ENCODE measurements around the gene GBA3. TPM values are rescaled to one million over a fixed set of nuclear protein-coding genes. Genes with fewer than 3 reads are reported as not detected.
A peak's percentile ranks its signal among the peaks of the same experiment; 100 is the strongest.

GBA3 gene
- total RNA-seq, 6 experiments from 2014 or later = 15.4 to 115 (median 60.7) TPM

DNA sequence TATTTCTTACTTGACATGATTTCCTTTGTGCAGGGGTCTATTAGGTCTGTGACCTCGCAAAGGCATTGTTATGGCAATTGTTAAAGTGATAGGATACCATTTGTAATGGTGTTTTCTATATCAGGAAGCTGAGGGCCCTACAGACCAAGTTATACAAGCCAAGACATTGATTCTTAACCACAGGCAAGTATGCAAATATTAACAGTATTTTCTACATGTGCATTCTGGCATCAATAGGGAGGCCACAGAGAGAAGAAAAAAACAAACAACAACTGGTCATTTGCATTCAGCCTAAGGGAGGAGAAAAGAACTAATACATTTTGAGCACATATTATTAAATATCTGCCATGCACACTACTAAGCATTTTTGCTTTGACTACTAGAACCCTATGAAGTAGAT lies 28.5 kb downstream of the GBA3 start:
- no peaks in the 10 kb centered on the region for H3K27me3 ChIP-seq
- no peaks in the 10 kb centered on the region for H3K9me3 ChIP-seq
- H3K36me3 ChIP-seq = peaks cover 0 to 4% (median 0%) of the 10 kb centered on the region in 4 donors
- DNase-seq (no peak), ATAC-seq (no peak)
- intact Hi-C loops (cut with DNase I) = no loop called here
- H3K4me3 ChIP-seq = no peak overlapping the region
- 63% methylated on average over 1 of the region's 1 CpG for WGBS (ENCODE audit: insufficient coverage, low coverage, low lambda C conversion rate, missing lambda C conversion rate)
- H3K27ac ChIP-seq = no peak overlapping the region
- peaks cover 0 to 1% (median 0%) of the 10 kb centered on the region in 4 donors for H3K4me1 ChIP-seq
- TF ChIP-seq CTCF (IDR thresholded peaks at IDR 0.05) (no peak), POLR2A (IDR thresholded peaks at IDR 0.05) (no peak)

DNA sequence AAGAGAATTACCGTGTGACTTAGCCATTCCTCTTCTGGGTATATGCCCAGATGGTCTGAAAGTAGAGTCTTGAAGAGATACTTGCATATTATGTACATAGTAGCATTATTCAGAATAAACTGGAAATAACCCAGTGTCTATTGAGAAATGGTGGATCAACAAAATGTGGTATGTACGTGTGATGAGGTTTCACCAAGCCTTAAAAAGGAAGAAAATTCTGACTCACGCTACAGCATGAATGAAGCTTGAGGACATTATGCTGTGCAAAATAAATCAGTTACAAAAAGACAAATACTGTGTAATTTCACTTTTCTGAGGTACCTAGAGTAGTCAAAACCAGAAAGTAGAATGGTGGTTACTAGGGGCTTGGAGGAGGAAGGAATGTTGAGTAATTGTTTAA lies 37.3 kb downstream of the GBA3 start:
- intact Hi-C loops (cut with DNase I) = no loop called here
- 88% methylated on average over 3 of the region's 3 CpGs for WGBS (ENCODE audit: insufficient coverage, low coverage, low lambda C conversion rate, missing lambda C conversion rate)
- no peak for TF ChIP-seq CTCF (IDR thresholded peaks at IDR 0.05)
- TF ChIP-seq POLR2A (IDR thresholded peaks at IDR 0.05) = no peak
- Histone ChIP-seq H3K27me3 (no peaks in the 10 kb centered on the region), H3K9me3 (no peaks in the 10 kb centered on the region), H3K4me1 (no peaks in the 10 kb centered on the region), H3K36me3 (no peaks in the 10 kb centered on the region), H3K27ac (no peak overlapping the region), H3K4me3 (no peak overlapping the region)
- ATAC-seq = no peak
- no peak for DNase-seq

DNA sequence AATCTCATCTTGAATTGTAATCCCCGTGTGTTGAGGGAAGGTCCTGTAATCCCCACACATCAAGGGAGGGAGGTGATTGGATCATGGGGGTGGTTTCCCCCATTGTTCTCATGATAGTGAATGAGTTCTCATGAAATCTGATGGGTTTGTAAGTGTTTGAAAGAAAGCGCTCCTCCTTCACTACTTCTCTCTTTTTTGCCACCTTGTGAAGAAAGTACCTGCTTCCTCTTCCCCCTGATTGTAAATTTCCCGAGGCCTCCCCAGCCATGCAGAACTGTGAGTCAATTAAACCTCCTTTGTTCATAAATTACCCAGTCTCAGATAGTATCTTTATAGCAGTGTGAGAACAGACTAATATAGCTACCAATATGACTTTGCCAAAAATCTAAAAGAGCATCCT lies 41.1 kb downstream of the GBA3 start:
- no peak for TF ChIP-seq POLR2A (IDR thresholded peaks at IDR 0.05)
- TF ChIP-seq CTCF (IDR thresholded peaks at IDR 0.05) = no peak
- Histone ChIP-seq H3K27ac (no peak overlapping the region), H3K9me3 (no peaks in the 10 kb centered on the region), H3K36me3 (peaks cover 0 to 7% (median 0%) of the 10 kb centered on the region in 4 donors), H3K4me3 (no peak overlapping the region), H3K4me1 (no peaks in the 10 kb centered on the region), H3K27me3 (no peaks in the 10 kb centered on the region)
- ATAC-seq (no peak), DNase-seq (no peak)
- intact Hi-C loops (cut with DNase I) = no loop called here
- 60% methylated on average over 3 of the region's 3 CpGs for WGBS (ENCODE audit: insufficient coverage, low coverage, low lambda C conversion rate, missing lambda C conversion rate)

- TF ChIP-seq CTCF (IDR thresholded peaks at IDR 0.05) (no peak), POLR2A (IDR thresholded peaks at IDR 0.05) (no peak)
- no peaks in the 10 kb centered on the region for H3K4me1 ChIP-seq
- DNase-seq (no peak), ATAC-seq (no peak)
- H3K4me3 ChIP-seq = no peak overlapping the region
- intact Hi-C loops (cut with DNase I) = no loop called here
- WGBS (ENCODE audit: insufficient coverage, low coverage, low lambda C conversion rate, missing lambda C conversion rate) = 92% methylated on average over 2 of the region's 2 CpGs
- H3K36me3 ChIP-seq = peaks cover 0 to 18% (median 0%) of the 10 kb centered on the region in 4 donors
- no peaks in the 10 kb centered on the region for H3K9me3 ChIP-seq
- no peaks in the 10 kb centered on the region for H3K27me3 ChIP-seq
- H3K27ac ChIP-seq = no peak overlapping the region
Measured at GRCh38 chr4:22736912-22737311, 44.2 kb downstream of the GBA3 start.

DNA sequence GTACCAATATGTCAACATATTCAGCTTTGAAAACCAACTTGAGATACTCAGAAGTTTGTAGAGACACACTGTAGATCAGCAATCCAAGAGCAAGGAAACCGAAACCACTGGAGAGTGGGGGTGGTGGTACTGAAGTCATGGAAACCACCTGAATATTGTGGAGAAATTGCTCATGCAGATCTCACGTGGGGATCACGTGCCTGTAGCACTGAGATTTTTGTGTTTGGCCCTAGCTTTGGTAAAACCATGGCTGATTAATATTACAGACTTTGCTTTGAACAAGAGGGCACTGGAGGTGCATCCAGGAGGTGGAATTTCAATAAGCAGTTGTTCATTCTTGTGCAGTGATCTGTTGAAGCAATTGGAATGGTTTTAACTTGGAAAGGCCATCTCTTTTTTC lies 47.2 kb downstream of the GBA3 start:
- WGBS (ENCODE audit: insufficient coverage, low coverage, low lambda C conversion rate, missing lambda C conversion rate) = 31% methylated on average over 3 of the region's 3 CpGs
- peak in 1 of 3 donors; percentile 18 for DNase-seq

More for the DNA sequence above, 47.2 kb downstream of the GBA3 start:
- H3K36me3 ChIP-seq = peaks cover 0 to 18% (median 0%) of the 10 kb centered on the region in 4 donors
- no peaks in the 10 kb centered on the region for H3K4me1 ChIP-seq
- intact Hi-C loops (cut with DNase I) = no loop called here
- H3K27me3 ChIP-seq = no peaks in the 10 kb centered on the region
- no peaks in the 10 kb centered on the region for H3K9me3 ChIP-seq
- TF ChIP-seq POLR2A (IDR thresholded peaks at IDR 0.05) (no peak), CTCF (IDR thresholded peaks at IDR 0.05) (no peak)
- H3K4me3 ChIP-seq = no peak overlapping the region
- ATAC-seq = peak in 3 of 4 donors; percentile 62 to 89 (median 62)
- H3K27ac ChIP-seq = no peak overlapping the region

Data from right lobe of liver (tissue), 6 donors.